IMR-90 (cell line): Measurements from ENCODE around the gene KIF5C. TPM values are rescaled to one million over a fixed set of nuclear protein-coding genes. Genes with fewer than 3 reads are reported as not detected.

Experiments used
- ATAC-seq: fragments of 200-7000 bp; cut with Tn5 transposase; 2 replicates; pipeline ENCODE4 v1.9.1; 2020; ENCODE audit warnings: low read depth, mild to moderate bottlenecking, moderate library complexity
- BruUV-seq: library from RNA; stranded (reverse); fragments of 400-500 nt; replicated peaks from 2 replicates; lab custom pipeline; 2021; lab: Mats Ljungman, UMichigan
- CTCF ChIA-PET: fragments of 300-600 bp; formaldehyde crosslinking; extraction: SDS; loops from one replicate; lab custom pipeline; 2021; ENCODE audit warnings: antibody characterized with exemption; lab: Yijun Ruan, JAX
- POLR2A ChIA-PET: fragments of 300-600 bp; sonication (Branson Sonifier 250); formaldehyde crosslinking; loops from one replicate; lab custom pipeline; 2022; ENCODE audit warnings: antibody characterized with exemption; ENCODE audit not compliant: unreplicated experiment; lab: Charles Lee
- DNase-seq: peaks from one replicate; pipeline ENCODE4 v3.0.0; 2013
- H2AFZ ChIP-seq: replicated peaks from 2 replicates; pipeline ENCODE3; 2013; ENCODE audit warnings: low read length, mild to moderate bottlenecking; ENCODE audit not compliant: poor library complexity
- H2AK5ac ChIP-seq: 2 replicates; pipeline ENCODE4 v1.6.1; 2013; ENCODE audit warnings: low read depth, low read length, inconsistent platforms
- H2AK9ac ChIP-seq: replicated peaks from 2 replicates; pipeline ENCODE3; 2013; ENCODE audit warnings: mild to moderate bottlenecking, low read depth, low read length, moderate library complexity; ENCODE audit not compliant: poor library complexity
- H2BK120ac ChIP-seq: 2 replicates; pipeline ENCODE4 v1.6.1; 2013; ENCODE audit warnings: low read depth, low read length, inconsistent platforms
- H2BK15ac ChIP-seq: 3 replicates; pipeline ENCODE4 v1.6.1; 2013; ENCODE audit warnings: low read depth, low read length, inconsistent platforms
- H2BK20ac ChIP-seq: 2 replicates; pipeline ENCODE4 v1.6.1; 2013; ENCODE audit warnings: low read depth, mild to moderate bottlenecking, inconsistent platforms, low read length, moderate library complexity
- H2BK5ac ChIP-seq: 2 replicates; pipeline ENCODE4 v1.6.1; 2013; ENCODE audit warnings: mild to moderate bottlenecking, low read depth, low read length, inconsistent platforms; ENCODE audit not compliant: poor library complexity, severe bottlenecking
- H3K14ac ChIP-seq: replicated peaks from 2 replicates; pipeline ENCODE4 v1.6.1; 2013; ENCODE audit warnings: low read depth, low read length, inconsistent platforms
- H3K18ac ChIP-seq: 2 replicates; pipeline ENCODE4 v1.6.1; 2013; ENCODE audit warnings: low read depth, low read length, control low read depth
- H3K23ac ChIP-seq: 2 replicates; pipeline ENCODE4 v1.6.1; 2013; ENCODE audit warnings: low read depth, low read length, inconsistent platforms
- H3K27ac ChIP-seq: 2 replicates; pipeline ENCODE4 v1.5.1; 2013; ENCODE audit warnings: mild to moderate bottlenecking, control low read depth, low read length; ENCODE audit not compliant: insufficient read depth
- H3K27me3 ChIP-seq: 2 replicates; pipeline ENCODE4 v1.6.1; 2013; ENCODE audit warnings: low read length; ENCODE audit not compliant: control insufficient read depth, insufficient read depth
- H3K36me3 ChIP-seq: 2 replicates; pipeline ENCODE4 v1.6.1; 2013; ENCODE audit warnings: low read length, mixed read lengths; ENCODE audit not compliant: control insufficient read depth, insufficient read depth
- H3K4ac ChIP-seq: 2 replicates; pipeline ENCODE4 v1.6.1; 2013; ENCODE audit warnings: low read depth, low read length, inconsistent platforms
- H3K4me1 ChIP-seq: 2 replicates; pipeline ENCODE4 v1.6.1; 2013; ENCODE audit warnings: low read length, mixed read lengths; ENCODE audit not compliant: control insufficient read depth, insufficient read depth
- H3K4me2 ChIP-seq: 2 replicates; pipeline ENCODE4 v1.6.1; 2013; ENCODE audit warnings: low read depth, mild to moderate bottlenecking, control low read depth, low read length, moderate library complexity
- H3K4me3 ChIP-seq: 2 replicates; pipeline ENCODE4 v1.5.1; 2013; ENCODE audit warnings: low read depth, mild to moderate bottlenecking, control low read depth, low read length, moderate library complexity; ENCODE audit not compliant: insufficient read depth
- H3K56ac ChIP-seq: 2 replicates; pipeline ENCODE4 v1.6.1; 2013; ENCODE audit warnings: low read length, inconsistent platforms; ENCODE audit not compliant: insufficient read depth; ENCODE audit errors: extremely low read depth
- H3K79me1 ChIP-seq, 2 experiments: 2 replicates each; pipeline ENCODE4 v1.6.1; 2013; ENCODE audit warnings: low read length in 2 of 2, inconsistent platforms in 1 of 2, low read depth in 1 of 2
- H3K9ac ChIP-seq: 2 replicates; pipeline ENCODE4 v1.6.1; 2013; ENCODE audit warnings: low read depth, low read length, control low read depth
- H3K9me1 ChIP-seq: 2 replicates; pipeline ENCODE4 v1.6.1; 2013; ENCODE audit warnings: low read length, inconsistent platforms; ENCODE audit not compliant: insufficient read depth
- H3K9me3 ChIP-seq: 2 replicates; pipeline ENCODE4 v1.6.1; 2013; ENCODE audit warnings: low read length; ENCODE audit not compliant: control insufficient read depth, insufficient read depth
- H4K20me1 ChIP-seq: 2 replicates; pipeline ENCODE4 v1.6.1; 2013; ENCODE audit warnings: low read length, inconsistent platforms; ENCODE audit not compliant: insufficient read depth
- H4K5ac ChIP-seq: 2 replicates; pipeline ENCODE4 v1.6.1; 2013; ENCODE audit warnings: mild to moderate bottlenecking, low read depth, low read length, control low read depth
- H4K8ac ChIP-seq, 2 experiments: 2 replicates each; pipeline ENCODE4 v1.6.1; 2013; ENCODE audit warnings: low read depth in 2 of 2, low read length in 2 of 2, control low read depth in 1 of 2, inconsistent platforms in 1 of 2
- H4K91ac ChIP-seq: 2 replicates; pipeline ENCODE4 v1.6.1; 2013; ENCODE audit warnings: low read depth, low read length, inconsistent platforms; ENCODE audit not compliant: insufficient read depth
- CHD1 ChIP-seq: IDR thresholded peaks from 2 replicates; pipeline ENCODE4 v1.6.1; 2012; ENCODE audit warnings: low read depth, low read length, improper control_type of control experiment
- MAZ ChIP-seq: IDR thresholded peaks from 2 replicates; pipeline ENCODE4 v1.6.1; 2012; ENCODE audit warnings: low read depth, mild to moderate bottlenecking, low read length, improper control_type of control experiment, moderate library complexity, borderline replicate concordance
- MXI1 ChIP-seq: IDR thresholded peaks from 2 replicates; pipeline ENCODE4 v1.6.1; 2012; ENCODE audit warnings: low read depth, mild to moderate bottlenecking, low read length, moderate library complexity, borderline replicate concordance
- NFE2L2 ChIP-seq: fragments of 150-350 bp; IDR thresholded peaks from 2 replicates; pipeline ENCODE4 v1.6.1; 2016; ENCODE audit warnings: low read depth, mild to moderate bottlenecking, low read length
- SMC3 ChIP-seq: fragments of 150-350 bp; IDR thresholded peaks from 2 replicates; pipeline ENCODE4 v1.6.1; 2016; ENCODE audit warnings: low read depth, mild to moderate bottlenecking, antibody characterized with exemption, low read length, moderate library complexity
- WGBS, 2 experiments: methylation state at CpG; one replicate each; pipeline versions ENCODE4 v1.1.5 to v1.1.7; 2013; ENCODE audit warnings: missing lambda C conversion rate in 2 of 2; ENCODE audit not compliant: insufficient read length in 1 of 2; ENCODE audit errors: extremely low coverage in 2 of 2; 5-methylcytosine and 5-hydroxymethylcytosine counted together
- dilution Hi-C: fragments of 300-500 bp; cut with HindIII; formaldehyde crosslinking; loops from one replicate; pipeline ENCODE4 v1.14.3; 2018; ENCODE audit warnings: low sequenced_read_pairs; ENCODE audit not compliant: unreplicated experiment
- in situ Hi-C: fragments of 300-500 bp; cut with MboI; formaldehyde crosslinking; loops from 3 replicates; pipeline ENCODE4 v1.14.3; 2019; ENCODE audit warnings: low sequenced_read_pairs, inconsistent platforms, mixed read lengths
- intact Hi-C: fragments of 100-400 bp; cut with micrococcal nuclease; formaldehyde crosslinking; loops from 2 replicates; pipeline ENCODE4 v1.10.0; 2022
- polyA plus RNA-seq, 3 experiments: library from polyadenylated mRNA; depleted of rRNA; stranded (reverse); fragments of >200 nt; gene quantifications; 2 replicates each; pipeline ENCODE4 v1.2.3, GENCODE V29; 2012; ENCODE audit warnings: low replicate concordance in 1 of 3
- total RNA-seq: library from RNA; depleted of rRNA; stranded (reverse); fragments of >200 nt; gene quantifications from 2 replicates; pipeline ENCODE4 v1.2.3, GENCODE V29; 2012

Gene KIF5C
- total and polyA plus RNA-seq, 2 of the 4 experiments (the other 2 are of a cell fraction) = 0.10 to 0.18 TPM

- Histone ChIP-seq H2AK9ac (no peak overlapping the region), H2BK120ac (no peak overlapping the region), H3K4ac (no peak overlapping the region), H3K4me2 (no peak overlapping the region), H3K9me3 (no peaks in the 10 kb centered on the region), H3K36me3 (no peaks in the 10 kb centered on the region), H3K27me3 (no peaks in the 10 kb centered on the region; the same call in 1 of the 2 replicates), H3K4me1 (no peaks in the 10 kb centered on the region), H3K4me3 (no peak overlapping the region), H3K9ac (no peak overlapping the region), H3K56ac (no peak overlapping the region), H2BK15ac (no peak overlapping the region), H3K27ac (no peak overlapping the region), H2AK5ac (no peak overlapping the region), H3K14ac (no peak overlapping the region), H3K9me1 (no peaks in the 10 kb centered on the region), H3K79me1 (no peaks in the 10 kb centered on the region), H4K8ac (no peak overlapping the region), H2AFZ (no peak overlapping the region), H2BK5ac (no peak overlapping the region), H3K23ac (no peak overlapping the region), H2BK20ac (no peak overlapping the region), H4K5ac (no peak overlapping the region), H4K91ac (no peak overlapping the region), H3K18ac (no peak overlapping the region), H4K20me1 (no peaks in the 10 kb centered on the region)
- DNase-seq = no peak
- TF ChIP-seq NFE2L2 = no peak
- TF ChIP-seq MXI1 = no peak
- no peak for TF ChIP-seq SMC3
- no peak for TF ChIP-seq CHD1
- TF ChIP-seq MAZ = no peak
- WGBS, 2 experiments = no CpG with 5 or more reads among the region's 5 CpGs
- ChIA-PET CTCF (no interaction called here), POLR2A (interaction anchor here (0.5 kb wide), 1 partner anchor 38 kb away, joined by 3 read pairs; no protein-coding TSS in a partner anchor)
- in situ Hi-C loops (no loop called here), dilution Hi-C loops (no loop called here), intact Hi-C loops (no loop called here)
- no TSS peak for BruUV-seq
- no peak for ATAC-seq
Observed at GRCh38 chr2:148935791-148936190, 60.8 kb downstream of the KIF5C start.
